NCI-H748 (cell line): ENCODE measurements around the gene HHIPL2.

ENCODE experiments used
- DNase-seq: peaks from one replicate; lab custom pipeline; 2025; ENCODE audit not compliant: unreplicated experiment; lab: John Stamatoyannopoulos, UW

HHIPL2 gene

GRCh38 chr1:222547944-222548671 lies at the start of gene HHIPL2:
Gene HHIPL2, minus strand, starts transcription at chr1:222548104. Its CDS starts 60 bp downstream, at chr1:222548044.
- DNase-seq = no peak

- DNase-seq = no peak
Observed at GRCh38 chr1:222596696-222597095, 48.8 kb upstream of the HHIPL2 start.

- DNase-seq = no peak
Observed at GRCh38 chr1:222594789-222595188, 46.9 kb upstream of the HHIPL2 start.

- DNase-seq = no peak
Observed at GRCh38 chr1:222592171-222592570, 44.3 kb upstream of the HHIPL2 start.

GRCh38 chr1:222589462-222590302 lies 41.8 kb upstream of the HHIPL2 start, which contains the start of gene TAF1A:
Gene TAF1A, minus strand, starts transcription at chr1:222589933.
- DNase-seq = peak; percentile 85

GRCh38 chr1:222588135-222588534 lies 40.2 kb upstream of the HHIPL2 start:
- DNase-seq = no peak

- no peak for DNase-seq
Observed at GRCh38 chr1:222586842-222587241, 38.9 kb upstream of the HHIPL2 start.

GRCh38 chr1:222583079-222583478 lies 35.2 kb upstream of the HHIPL2 start:
- no peak for DNase-seq

- no peak for DNase-seq
Observed at GRCh38 chr1:222582099-222582774, 34.3 kb upstream of the HHIPL2 start.

GRCh38 chr1:222579316-222579715 lies 31.4 kb upstream of the HHIPL2 start:
- no peak for DNase-seq

- DNase-seq = no peak
Observed at GRCh38 chr1:222570837-222571236, 22.9 kb upstream of the HHIPL2 start.

- no peak for DNase-seq
Observed at GRCh38 chr1:222561656-222562055, 13.8 kb upstream of the HHIPL2 start.

GRCh38 chr1:222557574-222557973 lies 9.7 kb upstream of the HHIPL2 start:
- no peak for DNase-seq

GRCh38 chr1:222557148-222557547 lies 9.2 kb upstream of the HHIPL2 start:
- DNase-seq = no peak

GRCh38 chr1:222555992-222556615 lies 8.2 kb upstream of the HHIPL2 start:
- no peak for DNase-seq

- DNase-seq = no peak
Observed at GRCh38 chr1:222554177-222554576, 6.3 kb upstream of the HHIPL2 start.

GRCh38 chr1:222552882-222553281 lies 5.0 kb upstream of the HHIPL2 start:
- DNase-seq = no peak

GRCh38 chr1:222547260-222547614 lies 667 bp downstream of the HHIPL2 start:
- DNase-seq = no peak

- DNase-seq = peak; percentile 56
Observed at GRCh38 chr1:222546548-222547259, 1.2 kb downstream of the HHIPL2 start.

GRCh38 chr1:222546091-222546490 lies 1.8 kb downstream of the HHIPL2 start:
- DNase-seq = no peak

- DNase-seq = no peak
Observed at GRCh38 chr1:222543817-222544216, 4.1 kb downstream of the HHIPL2 start.
